Endothelial cell of umbilical vein (primary cell): Measurements from ENCODE around the gene BTG1. TPM values are rescaled to one million over a fixed set of nuclear protein-coding genes. Genes with fewer than 3 reads are reported as not detected.

Source experiments
- BruUV-seq: library from RNA; stranded (reverse); fragments of 400-500 nt; replicated peaks from 2 replicates; lab custom pipeline; 2021; lab: Mats Ljungman, UMichigan
- CTCF ChIA-PET: fragments of 300-600, 350-600 bp; sonication (Branson Sonifier 250); formaldehyde crosslinking; loops from one replicate; lab custom pipeline; 2021; ENCODE audit warnings: antibody characterized with exemption, inconsistent platforms; lab: Charles Lee
- POLR2A ChIA-PET: fragments of 300-600, 350-600 bp; sonication (Branson Sonifier 250); formaldehyde crosslinking; loops from one replicate; lab custom pipeline; 2021; ENCODE audit warnings: antibody characterized with exemption, inconsistent platforms; lab: Charles Lee
- DNase-seq: peaks from one replicate; pipeline ENCODE4 v3.0.0-alpha.2; 2011; ENCODE audit warnings: low read depth, low spot score
- FAIRE-seq: peaks from 2 replicates; lab custom pipeline; 2011; peaks lifted over from hg19 to GRCh38; lab: Jason Lieb, UNC
- H2AFZ ChIP-seq: 2 replicates; pipeline ENCODE4 v1.6.0; 2012; ENCODE audit warnings: low read depth, low read length, control low read depth, inconsistent platforms
- H3K27ac ChIP-seq: 2 replicates; pipeline ENCODE4 v1.5.1; 2011; ENCODE audit warnings: low read depth, mild to moderate bottlenecking, control low read depth, low read length, moderate library complexity; ENCODE audit not compliant: insufficient read depth
- H3K27me3 ChIP-seq, 2 experiments: 2 replicates each; pipeline versions ENCODE4 v1.6.0 to v1.6.1; 2011; ENCODE audit warnings: low read length in 2 of 2, mixed read lengths in 1 of 2; ENCODE audit not compliant: control insufficient read depth in 2 of 2, insufficient read depth in 2 of 2
- H3K36me3 ChIP-seq, 2 experiments: 2 replicates in 1 of 2; 3 replicates in 1 of 2; pipeline ENCODE4 v1.5.1; 2011; ENCODE audit warnings: low read length in 2 of 2, mild to moderate bottlenecking in 1 of 2, moderate library complexity in 1 of 2; ENCODE audit not compliant: control insufficient read depth in 2 of 2, insufficient read depth in 2 of 2; ENCODE audit errors: extremely low read depth in 1 of 2
- H3K4me1 ChIP-seq: 3 replicates; pipeline ENCODE4 v1.5.1; 2011; ENCODE audit warnings: mild to moderate bottlenecking, low read length; ENCODE audit not compliant: control insufficient read depth, insufficient read depth; ENCODE audit errors: extremely low read depth
- H3K4me2 ChIP-seq: 2 replicates; pipeline ENCODE4 v1.6.1; 2011; ENCODE audit warnings: low read length, control low read depth, mixed read lengths; ENCODE audit not compliant: insufficient read depth
- H3K4me3 ChIP-seq, 3 experiments: fragments of 200-600 bp in 1 of 3; sonication (generic), shearing (Covaris generic) in 1 of 3; replicated peaks in 1 of 3; 2 replicates each; pipeline ENCODE4 v1.5.1; 2011 to 2016; ENCODE audit warnings: control low read depth in 3 of 3, low read length in 3 of 3, mild to moderate bottlenecking in 2 of 3, inconsistent platforms in 1 of 3, low read depth in 1 of 3, moderate library complexity in 1 of 3; ENCODE audit not compliant: insufficient read depth in 1 of 3
- H3K79me2 ChIP-seq: 2 replicates; pipeline ENCODE4 v1.6.0; 2012; ENCODE audit warnings: low read length, inconsistent platforms; ENCODE audit not compliant: control insufficient read depth, insufficient read depth
- H3K9ac ChIP-seq: replicated peaks from 2 replicates; pipeline ENCODE3; 2011; ENCODE audit warnings: low read length, control low read depth; ENCODE audit not compliant: insufficient read depth; ENCODE audit errors: extremely low read depth
- H3K9me1 ChIP-seq: replicated peaks from 3 replicates; pipeline ENCODE4 v1.6.0; 2011; ENCODE audit warnings: mild to moderate bottlenecking, low read length; ENCODE audit not compliant: control insufficient read depth, insufficient read depth; ENCODE audit errors: extremely low read depth
- H3K9me3 ChIP-seq: replicated peaks from 2 replicates; pipeline ENCODE4 v1.5.1; 2012; ENCODE audit warnings: low read length, inconsistent platforms; ENCODE audit not compliant: control insufficient read depth, insufficient read depth
- H4K20me1 ChIP-seq: replicated peaks from 2 replicates; pipeline ENCODE3; 2011; ENCODE audit warnings: mild to moderate bottlenecking, low read length; ENCODE audit not compliant: control insufficient read depth, insufficient read depth; ENCODE audit errors: extremely low read depth
- EZH2 ChIP-seq: IDR thresholded peaks from 2 replicates; pipeline ENCODE4 v1.6.1; 2012; ENCODE audit warnings: borderline replicate concordance, low read depth, mild to moderate bottlenecking, moderate library complexity, low read length, inconsistent platforms; ENCODE audit not compliant: severe bottlenecking
- FOS ChIP-seq: IDR thresholded peaks from 2 replicates; pipeline ENCODE4 v1.6.1; 2011; ENCODE audit warnings: mild to moderate bottlenecking, low read length, moderate library complexity, borderline replicate concordance; ENCODE audit not compliant: insufficient read depth
- GATA2 ChIP-seq: IDR thresholded peaks from 2 replicates; pipeline ENCODE4 v1.7.0; 2011; ENCODE audit warnings: low read depth, mild to moderate bottlenecking, moderate library complexity, mixed read lengths, low read length; ENCODE audit not compliant: insufficient read length, insufficient read depth
- JUN ChIP-seq: IDR thresholded peaks from 2 replicates; pipeline ENCODE4 v1.6.1; 2011; ENCODE audit warnings: borderline replicate concordance, low read depth; ENCODE audit not compliant: insufficient read length, insufficient read depth
- MYC ChIP-seq: IDR thresholded peaks from one replicate; pipeline ENCODE4 v1.6.1; 2011; ENCODE audit warnings: mild to moderate bottlenecking, low read depth, low read length
- POLR2A ChIP-seq: IDR thresholded peaks from 2 replicates; pipeline ENCODE4 v1.6.1; 2012; ENCODE audit warnings: low read depth, mild to moderate bottlenecking, control low read depth, low read length
- POLR2AphosphoS5 ChIP-seq: IDR thresholded peaks from 2 replicates; pipeline ENCODE4 v1.6.1; 2012; ENCODE audit warnings: low read depth, mild to moderate bottlenecking, control low read depth, low read length, moderate library complexity; ENCODE audit not compliant: insufficient read depth
- dilution Hi-C: fragments of 300-500 bp; cut with MboI; formaldehyde crosslinking; loops from one replicate; pipeline ENCODE4 v1.15.0; 2019; ENCODE audit warnings: low sequenced_read_pairs; ENCODE audit not compliant: extremely low pct_ligation_motif_present
- intact Hi-C: fragments of 100-400 bp; cut with micrococcal nuclease; formaldehyde crosslinking; loops from one replicate; pipeline ENCODE4 v1.10.0; 2022
- polyA plus RNA-seq, 4 experiments: library from polyadenylated mRNA; depleted of rRNA in 3 of 4; stranded (reverse) in 3 of 4; unstranded in 1 of 4; fragments of >200 nt; gene quantifications; 2 replicates each; pipeline versions ENCODE4 v1.2.1 to v1.2.3, GENCODE V29; 2011 to 2012; ENCODE audit warnings: missing spikeins in 1 of 4
- total RNA-seq: library from RNA; stranded (reverse); gene quantifications from 2 replicates; pipeline ENCODE4 v1.2.3, GENCODE V29; 2021
- TF ChIP-seq, protein P1 (sequence below): IDR thresholded peaks from 2 replicates; pipeline ENCODE4 v1.6.1; 2011; ENCODE audit not compliant: insufficient read depth, insufficient read length
- TF ChIP-seq, protein P2 (sequence below), 2 donors: IDR thresholded peaks; 1 replicate in 1 of 2; 2 replicates in 1 of 2; pipeline ENCODE4 v1.5.1; 2011; ENCODE audit warnings: low read length in 2 of 2, mild to moderate bottlenecking in 2 of 2, moderate library complexity in 2 of 2, control low read depth in 1 of 2, inconsistent platforms in 1 of 2, low read depth in 1 of 2; ENCODE audit not compliant: insufficient read depth in 1 of 2; ENCODE audit errors: extremely low read depth in 1 of 2

Gene BTG1
- total and polyA plus RNA-seq, 2 donors (not counting 3 experiments of a cell fraction or from before 2014, with no cell fraction given), result 42.8 to 104 TPM

GRCh38 chr12:92194561-92194960 lies 48.9 kb upstream of the BTG1 start:
- Histone ChIP-seq H2AFZ (no peak overlapping the region), H3K4me1 (no peaks in the 10 kb centered on the region), H3K9ac (no peak overlapping the region), H3K79me2 (no peaks in the 10 kb centered on the region), H4K20me1 (no peaks in the 10 kb centered on the region), H3K9me3 (no peaks in the 10 kb centered on the region), H3K27ac (no peak overlapping the region), H3K36me3 (no peaks in the 10 kb centered on the region), H3K9me1 (no peaks in the 10 kb centered on the region), H3K4me3 (no peak overlapping the region), H3K4me2 (no peak overlapping the region), H3K27me3 (peaks cover 0 to 3% of the 10 kb centered on the region in 2 experiments)
- ChIA-PET POLR2A (no interaction called here), CTCF (no interaction called here)
- no TSS peak for BruUV-seq
- TF ChIP-seq EZH2, result no peak
- no peak for TF ChIP-seq FOS
- TF ChIP-seq POLR2AphosphoS5, result no peak
- TF ChIP-seq, protein P1, sequence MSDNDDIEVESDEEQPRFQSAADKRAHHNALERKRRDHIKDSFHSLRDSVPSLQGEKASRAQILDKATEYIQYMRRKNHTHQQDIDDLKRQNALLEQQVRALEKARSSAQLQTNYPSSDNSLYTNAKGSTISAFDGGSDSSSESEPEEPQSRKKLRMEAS, result no peak
- no peak for TF ChIP-seq GATA2
- TF ChIP-seq MYC, result no peak
- TF ChIP-seq, protein P2, sequence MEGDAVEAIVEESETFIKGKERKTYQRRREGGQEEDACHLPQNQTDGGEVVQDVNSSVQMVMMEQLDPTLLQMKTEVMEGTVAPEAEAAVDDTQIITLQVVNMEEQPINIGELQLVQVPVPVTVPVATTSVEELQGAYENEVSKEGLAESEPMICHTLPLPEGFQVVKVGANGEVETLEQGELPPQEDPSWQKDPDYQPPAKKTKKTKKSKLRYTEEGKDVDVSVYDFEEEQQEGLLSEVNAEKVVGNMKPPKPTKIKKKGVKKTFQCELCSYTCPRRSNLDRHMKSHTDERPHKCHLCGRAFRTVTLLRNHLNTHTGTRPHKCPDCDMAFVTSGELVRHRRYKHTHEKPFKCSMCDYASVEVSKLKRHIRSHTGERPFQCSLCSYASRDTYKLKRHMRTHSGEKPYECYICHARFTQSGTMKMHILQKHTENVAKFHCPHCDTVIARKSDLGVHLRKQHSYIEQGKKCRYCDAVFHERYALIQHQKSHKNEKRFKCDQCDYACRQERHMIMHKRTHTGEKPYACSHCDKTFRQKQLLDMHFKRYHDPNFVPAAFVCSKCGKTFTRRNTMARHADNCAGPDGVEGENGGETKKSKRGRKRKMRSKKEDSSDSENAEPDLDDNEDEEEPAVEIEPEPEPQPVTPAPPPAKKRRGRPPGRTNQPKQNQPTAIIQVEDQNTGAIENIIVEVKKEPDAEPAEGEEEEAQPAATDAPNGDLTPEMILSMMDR (IDR thresholded peaks at IDR 0.05; ENCODE audit: extremely low read depth in 1 of 2, insufficient read depth in 1 of 2, low read depth in 1 of 2, low read length in 2 of 2), result no peak
- TF ChIP-seq JUN, result no peak
- TF ChIP-seq POLR2A, result no peak
- intact Hi-C loops, result no loop called here
- DNase-seq, result no peak
- dilution Hi-C loops, result no loop called here
- no peak for FAIRE-seq
